Raji (cell line): Measurements from ENCODE around the gene CEP89.

Experiments used
- POLR2A ChIP-seq: IDR thresholded peaks from 2 replicates; pipeline ENCODE4 v1.6.1; 2011; ENCODE audit warnings: low read depth, low read length, control low read depth; ENCODE audit not compliant: insufficient read depth

CEP89 gene

DNA sequence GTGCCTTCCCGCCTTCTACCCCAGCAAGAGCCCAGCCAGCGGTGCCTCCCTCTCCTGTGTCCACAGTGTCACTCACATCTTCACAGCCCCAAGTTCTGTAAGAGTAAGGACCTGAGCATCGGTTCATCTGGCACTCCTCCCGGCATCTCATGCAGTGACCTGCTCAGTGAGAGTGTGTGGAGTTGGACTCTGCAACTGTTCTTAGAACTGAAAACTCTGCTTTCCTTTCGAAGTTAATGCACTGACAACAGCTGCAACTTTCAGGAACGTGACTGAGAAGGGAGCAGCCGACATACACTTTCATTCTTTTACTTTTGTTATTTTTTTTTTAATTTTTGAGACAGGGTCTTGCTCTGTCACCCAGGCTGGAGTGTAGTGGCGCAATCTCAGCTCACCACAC lies 41.2 kb downstream of the CEP89 start:
- no peak for TF ChIP-seq POLR2A

DNA sequence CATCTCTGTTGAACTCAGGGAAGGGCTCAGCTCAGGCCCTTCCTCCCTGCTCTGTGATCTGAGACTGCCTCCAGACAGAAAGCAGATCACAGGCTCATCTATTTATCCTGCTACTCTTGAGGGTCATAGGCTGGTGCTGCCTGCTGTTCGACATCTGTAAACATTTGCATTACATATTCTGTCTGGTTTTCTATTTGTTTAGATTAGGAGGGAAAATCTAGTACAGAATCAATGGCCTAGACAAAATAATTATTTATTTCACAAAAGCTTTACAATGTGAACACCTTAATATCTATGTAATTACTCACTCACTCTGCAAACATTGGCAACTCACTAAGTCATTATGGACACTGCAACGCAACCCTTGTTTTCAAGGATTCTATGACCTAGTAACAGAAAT lies 43.0 kb downstream of the CEP89 start:
- no peak for TF ChIP-seq POLR2A

- no peak for TF ChIP-seq POLR2A
Observed at GRCh38 chr19:32924200-32924599, 47.6 kb downstream of the CEP89 start.

DNA sequence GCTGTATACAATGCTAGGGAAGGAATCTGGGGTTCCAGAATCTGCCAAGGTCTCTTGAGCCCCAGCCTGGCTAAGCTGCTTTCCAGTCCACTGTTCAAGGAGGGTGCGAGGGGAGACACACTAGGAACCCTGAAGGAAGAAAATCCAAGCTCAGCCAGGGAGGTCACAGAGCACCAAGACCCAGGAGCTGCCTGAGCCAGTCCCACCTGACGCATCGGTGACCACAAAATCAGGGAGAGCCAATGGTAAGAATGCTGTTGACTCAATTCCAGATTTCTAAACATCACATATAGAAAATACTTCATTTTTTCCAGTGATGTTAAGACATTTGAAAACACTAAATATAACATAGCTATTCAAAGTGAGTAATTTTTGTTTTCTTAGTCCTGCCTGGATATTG lies 50.1 kb downstream of the CEP89 start:
- TF ChIP-seq POLR2A: no peak

GRCh38 chr19:32919365-32919764 lies 52.4 kb downstream of the CEP89 start:
- TF ChIP-seq POLR2A: no peak

DNA sequence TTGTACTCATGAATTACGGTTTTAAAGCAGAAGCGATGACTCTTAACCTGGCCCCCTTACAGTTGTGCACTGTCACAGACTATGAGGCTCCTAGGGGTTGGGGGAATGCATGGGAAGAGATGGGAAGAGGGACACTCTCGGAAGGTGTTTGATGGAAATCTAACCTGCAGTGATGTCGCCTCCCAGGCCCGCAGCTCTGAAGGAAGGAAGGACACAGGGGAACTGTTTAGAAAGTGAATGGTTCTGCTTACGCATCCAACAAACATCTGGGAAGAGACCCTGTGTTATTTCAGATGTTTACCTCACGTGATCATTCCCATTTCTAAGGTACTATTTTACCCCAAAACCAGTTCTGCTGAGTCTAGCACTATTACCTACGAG lies 54.2 kb downstream of the CEP89 start:
- TF ChIP-seq POLR2A: no peak

GRCh38 chr19:32916969-32917615 lies 54.7 kb downstream of the CEP89 start:
- TF ChIP-seq POLR2A: no peak

- no peak for TF ChIP-seq POLR2A
Observed at GRCh38 chr19:32914879-32915660, 56.7 kb downstream of the CEP89 start.

- TF ChIP-seq POLR2A: no peak
Observed at GRCh38 chr19:32911467-32911866, 60.3 kb downstream of the CEP89 start.

DNA sequence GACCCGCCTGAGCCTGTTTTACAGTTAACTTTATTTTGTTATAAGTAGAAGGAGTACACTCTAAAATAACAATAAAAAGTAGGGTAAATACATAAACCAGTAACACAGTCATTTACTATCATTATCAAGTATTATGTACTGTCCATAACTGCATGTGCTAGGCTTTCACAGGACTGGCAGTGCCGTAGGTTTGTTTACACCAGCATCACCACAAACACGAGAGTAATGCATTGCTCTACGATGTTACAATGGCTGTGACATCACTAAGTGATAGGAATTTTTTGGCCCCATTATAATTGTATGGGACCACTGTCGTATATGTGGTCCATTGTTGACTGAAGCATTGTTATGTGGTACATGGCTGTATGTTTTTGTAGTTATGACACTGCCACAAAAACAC lies 60.9 kb downstream of the CEP89 start:
- no peak for TF ChIP-seq POLR2A

DNA sequence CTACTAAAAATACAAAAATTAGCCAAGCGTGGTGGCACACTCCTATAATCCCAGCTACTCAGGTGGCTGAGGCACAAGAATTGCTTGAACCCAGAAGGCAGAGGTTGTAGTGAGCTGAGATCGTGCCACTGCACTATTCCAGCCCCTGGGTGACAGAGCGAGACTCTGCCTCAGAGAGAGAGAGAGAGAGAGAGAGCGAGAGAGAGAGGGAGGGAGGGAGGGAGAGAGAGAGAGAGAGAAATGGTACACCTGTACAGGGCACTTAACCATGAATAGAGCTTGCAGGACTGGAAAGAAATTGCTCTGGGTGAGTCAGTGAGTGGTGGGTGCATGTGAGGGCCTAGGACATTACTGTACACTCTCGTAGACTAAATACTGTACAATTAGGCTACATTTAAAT lies 61.7 kb downstream of the CEP89 start:
- no peak for TF ChIP-seq POLR2A

GRCh38 chr19:32909257-32909656 lies 62.5 kb downstream of the CEP89 start:
- no peak for TF ChIP-seq POLR2A

DNA sequence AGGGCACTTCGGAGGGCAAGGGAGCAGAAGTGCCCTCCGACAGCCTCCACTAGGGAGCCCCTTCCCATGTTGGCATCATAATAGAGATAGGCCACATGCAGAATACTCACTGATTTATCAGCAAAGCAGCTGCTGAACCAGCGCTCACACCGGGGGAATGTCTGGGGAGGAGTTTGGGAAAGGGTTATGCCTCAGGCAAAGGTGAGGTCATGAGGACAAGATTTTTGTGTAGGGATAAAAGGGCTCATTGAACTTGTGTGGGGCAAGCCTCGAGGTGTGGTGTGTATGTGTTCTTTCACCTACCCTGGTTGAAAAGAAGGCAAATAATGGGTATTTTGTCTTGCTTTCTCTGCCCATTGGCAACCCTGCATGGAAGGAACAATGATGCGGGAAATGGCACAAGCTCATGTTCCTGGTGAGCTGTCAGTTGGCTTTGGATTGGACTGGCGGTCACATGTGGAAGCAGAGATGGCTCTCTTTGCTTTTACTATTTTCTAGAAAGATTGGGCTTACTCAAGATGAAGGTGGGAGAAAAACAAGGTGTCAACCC lies 63.0 kb downstream of the CEP89 start:
- TF ChIP-seq POLR2A: no peak

GRCh38 chr19:32902448-32902847 lies 69.3 kb downstream of the CEP89 start:
- TF ChIP-seq POLR2A: no peak

DNA sequence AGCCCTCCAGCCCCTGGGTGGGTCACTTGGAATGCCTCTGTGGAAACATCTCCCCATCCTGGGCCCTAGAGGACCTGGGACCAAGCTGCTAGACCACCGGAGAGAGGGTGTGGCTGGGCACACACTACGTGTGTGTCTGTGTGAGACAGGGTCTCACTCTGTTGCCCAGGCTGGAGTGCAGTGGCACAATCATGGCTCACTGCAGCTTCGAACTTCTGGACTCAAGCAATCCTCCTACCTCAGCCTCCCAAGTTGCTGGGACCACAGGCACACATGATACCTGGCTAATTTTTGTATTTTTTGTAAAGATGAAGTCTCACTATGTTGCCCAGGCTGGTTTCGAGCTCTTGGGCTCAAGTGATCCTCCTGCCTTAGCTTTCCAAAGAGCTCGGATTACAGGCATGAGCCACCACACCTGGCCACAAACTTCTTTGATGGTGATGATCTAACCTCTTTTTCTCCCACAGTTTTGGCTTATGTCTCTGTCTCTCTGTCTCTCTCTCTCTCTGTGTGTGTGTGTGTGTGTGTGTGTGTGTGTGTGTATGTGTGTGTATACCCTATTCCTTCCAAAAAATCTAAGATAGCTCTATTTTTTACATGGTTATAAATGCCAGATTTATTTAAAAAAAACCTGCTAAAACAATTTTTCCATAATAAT lies 70.1 kb downstream of the CEP89 start:
- no peak for TF ChIP-seq POLR2A
